ENCODE results near the gene FIGLA. TPM values are rescaled to one million over a fixed set of nuclear protein-coding genes. Genes with fewer than 3 reads are reported as not detected.

FIGLA gene
- total and polyA plus RNA-seq, 2 of the 8 experiments (the other 6 are each of a cell fraction or from before 2014, with no cell fraction given): not detected

GRCh38 chr2:70807102-70807827 lies 16.8 kb upstream of the FIGLA start (continued):
- TF ChIP-seq KDM4A (IDR thresholded peaks at IDR 0.05; ENCODE audit: low read depth, low read length, severe bottlenecking) (no peak), BACH1 (IDR thresholded peaks at IDR 0.05; ENCODE audit: low read length) (no peak), ZNF274 (IDR thresholded peaks at IDR 0.05; ENCODE audit: borderline replicate concordance, extremely low read depth, low read length) (no peak), TEAD4 (IDR thresholded peaks at IDR 0.05; ENCODE audit: low read depth, low read length) (no peak), POLR2A (IDR thresholded peaks at IDR 0.05; ENCODE audit: control extremely low read depth in 1 of 2, low read depth in 2 of 2, low read length in 2 of 2) (no peak), KDM1A (IDR thresholded peaks at IDR 0.05; ENCODE audit: borderline replicate concordance, low read length) (no peak), SAP30 (IDR thresholded peaks at IDR 0.05; ENCODE audit: insufficient read depth, insufficient replicate concordance, low read length) (no peak), CEBPB (IDR thresholded peaks at IDR 0.05; ENCODE audit: low read depth, low read length) (no peak)
